ENCODE results near the gene ATF6.

Gene ATF6

DNA sequence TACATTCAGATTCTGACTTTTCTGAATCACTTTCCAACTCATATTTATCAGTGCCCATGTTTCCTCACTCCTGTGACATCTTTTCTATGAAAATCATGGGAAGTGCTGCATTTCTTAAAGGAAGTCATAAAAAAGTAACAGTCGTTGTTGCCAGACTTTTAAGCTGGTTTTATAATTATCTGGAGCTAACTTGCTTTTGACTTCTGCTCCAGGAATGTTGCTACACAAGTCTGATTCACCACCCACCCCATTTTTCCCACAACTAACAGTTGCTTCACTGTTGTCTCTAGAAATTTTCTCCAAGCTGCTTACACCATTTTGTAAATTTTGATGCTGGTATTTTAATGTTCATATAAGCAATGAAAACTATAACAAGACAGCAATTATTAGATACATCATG lies 32.6 kb upstream of the ATF6 start:
- no peak overlapping the region for H3K4me3 ChIP-seq (ENCODE audit: low read depth in 1 of 5, low read length in 5 of 5)
- no peaks in the 10 kb centered on the region for H3K9me3 ChIP-seq (ENCODE audit: control insufficient read depth in 5 of 5, low read length in 5 of 5)
- H3K36me3 ChIP-seq (ENCODE audit: control insufficient read depth in 5 of 5, insufficient read depth in 5 of 5, low read length in 5 of 5): no peaks in the 10 kb centered on the region
- H3K9ac ChIP-seq (ENCODE audit: low read length in 5 of 5): no peak overlapping the region
- H3K27ac ChIP-seq (ENCODE audit: low read depth, low read length): no peak overlapping the region
- H3K4me1 ChIP-seq (ENCODE audit: control insufficient read depth in 5 of 5, insufficient read depth in 5 of 5, low read length in 5 of 5): peaks cover 0 to 2% (median 0%) of the 10 kb centered on the region in 5 donors
- H3K27me3 ChIP-seq (ENCODE audit: control insufficient read depth in 5 of 5, insufficient read depth in 4 of 5, low read length in 5 of 5): peaks cover 0 to 4% (median 0%) of the 10 kb centered on the region in 5 donors

DNA sequence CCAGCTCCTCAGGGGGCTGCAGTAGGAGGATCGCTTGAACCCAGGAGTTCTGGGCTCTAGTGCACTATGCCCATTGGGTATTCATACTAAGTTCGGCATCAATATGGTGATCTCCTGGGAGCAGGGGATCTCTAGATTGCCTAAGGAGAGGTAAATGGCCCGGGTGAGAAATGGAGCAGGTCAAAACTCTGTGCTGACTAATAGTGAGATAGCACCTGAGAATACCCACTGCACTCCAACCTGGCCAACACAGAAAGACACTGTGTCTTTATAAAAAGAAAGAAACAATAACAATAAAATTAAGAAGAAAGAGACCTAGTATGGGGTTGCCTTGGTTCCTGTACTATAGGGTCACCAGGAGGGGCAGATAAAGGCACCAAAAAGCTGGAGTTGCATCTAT lies 30.3 kb upstream of the ATF6 start:
- peaks cover 0 to 4% (median 0%) of the 10 kb centered on the region in 5 donors for H3K27me3 ChIP-seq (ENCODE audit: control insufficient read depth in 5 of 5, insufficient read depth in 4 of 5, low read length in 5 of 5)
- H3K4me1 ChIP-seq (ENCODE audit: control insufficient read depth in 5 of 5, insufficient read depth in 5 of 5, low read length in 5 of 5): peaks cover 0 to 17% (median under 1%) of the 10 kb centered on the region in 5 donors
- H3K9ac ChIP-seq (ENCODE audit: low read length in 5 of 5): peak overlapping the region in 1 of 5 donors; percentile 24
- H3K4me3 ChIP-seq (ENCODE audit: low read depth in 1 of 5, low read length in 5 of 5): no peak overlapping the region
- no peak overlapping the region for H3K27ac ChIP-seq (ENCODE audit: low read depth, low read length)
- no peaks in the 10 kb centered on the region for H3K9me3 ChIP-seq (ENCODE audit: control insufficient read depth in 5 of 5, low read length in 5 of 5)
- no peaks in the 10 kb centered on the region for H3K36me3 ChIP-seq (ENCODE audit: control insufficient read depth in 5 of 5, insufficient read depth in 5 of 5, low read length in 5 of 5)

DNA sequence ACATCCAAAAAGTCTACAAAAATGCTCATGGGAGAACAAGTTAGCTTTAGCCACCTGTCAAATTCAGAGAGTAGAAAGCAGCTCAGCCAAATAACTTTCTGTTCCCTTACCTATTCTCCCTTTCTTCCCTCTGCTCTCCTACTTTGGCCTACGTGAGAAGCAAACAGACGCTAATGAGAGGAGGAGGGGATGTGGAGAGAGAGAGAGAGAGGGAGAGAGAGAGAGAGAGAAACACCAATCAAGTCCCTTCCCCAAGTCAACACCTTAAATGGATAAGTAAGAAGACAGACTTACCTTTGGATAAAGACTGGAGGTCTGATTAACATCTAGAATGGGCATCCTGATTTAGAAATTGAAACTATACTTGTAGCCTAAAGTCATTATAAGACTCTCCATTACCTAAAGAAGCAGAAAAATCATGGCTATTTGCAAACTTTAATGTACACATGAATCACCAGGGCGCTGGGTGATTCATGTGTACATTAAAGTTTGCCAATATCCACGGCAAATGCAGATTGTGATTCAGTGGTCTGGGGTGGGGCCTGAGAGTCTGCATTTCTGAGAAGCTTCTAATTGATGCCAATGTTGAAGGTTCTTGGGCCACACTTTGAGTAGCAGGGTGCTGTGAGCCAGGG lies 29.7 kb upstream of the ATF6 start:
- H3K27me3 ChIP-seq (ENCODE audit: control insufficient read depth in 5 of 5, insufficient read depth in 4 of 5, low read length in 5 of 5): peaks cover 0 to 4% (median 0%) of the 10 kb centered on the region in 5 donors
- no peaks in the 10 kb centered on the region for H3K36me3 ChIP-seq (ENCODE audit: control insufficient read depth in 5 of 5, insufficient read depth in 5 of 5, low read length in 5 of 5)
- H3K9ac ChIP-seq (ENCODE audit: low read length in 5 of 5): no peak overlapping the region
- H3K4me1 ChIP-seq (ENCODE audit: control insufficient read depth in 5 of 5, insufficient read depth in 5 of 5, low read length in 5 of 5): peaks cover 0 to 23% (median 3%) of the 10 kb centered on the region in 5 donors
- no peaks in the 10 kb centered on the region for H3K9me3 ChIP-seq (ENCODE audit: control insufficient read depth in 5 of 5, low read length in 5 of 5)
- no peak overlapping the region for H3K27ac ChIP-seq (ENCODE audit: low read depth, low read length)
- H3K4me3 ChIP-seq (ENCODE audit: low read depth in 1 of 5, low read length in 5 of 5): no peak overlapping the region

DNA sequence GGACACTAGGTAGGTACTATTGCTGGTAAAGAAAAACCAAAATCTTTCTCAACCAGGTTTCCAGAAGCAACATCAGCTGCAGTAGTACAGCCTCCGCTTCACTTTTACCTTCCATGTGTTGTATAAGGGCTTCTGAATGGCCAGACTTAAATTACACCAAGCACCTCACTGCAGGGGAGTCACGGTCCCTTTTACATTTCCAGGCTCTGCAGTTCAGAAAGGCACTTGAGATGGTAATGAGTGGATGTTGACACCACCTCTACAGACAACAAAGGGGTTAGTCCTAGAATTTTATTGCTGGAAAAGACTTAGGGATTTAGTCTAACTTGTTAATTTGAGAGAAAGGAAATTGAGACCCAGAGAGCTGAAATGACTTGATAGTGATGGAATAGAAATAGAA lies 28.5 kb upstream of the ATF6 start:
- H3K27me3 ChIP-seq (ENCODE audit: control insufficient read depth in 5 of 5, insufficient read depth in 4 of 5, low read length in 5 of 5): peaks cover 0 to 4% (median 0%) of the 10 kb centered on the region in 5 donors
- no peaks in the 10 kb centered on the region for H3K36me3 ChIP-seq (ENCODE audit: control insufficient read depth in 5 of 5, insufficient read depth in 5 of 5, low read length in 5 of 5)
- no peak overlapping the region for H3K4me3 ChIP-seq (ENCODE audit: low read depth in 1 of 5, low read length in 5 of 5)
- no peak overlapping the region for H3K27ac ChIP-seq (ENCODE audit: low read depth, low read length)
- no peaks in the 10 kb centered on the region for H3K9me3 ChIP-seq (ENCODE audit: control insufficient read depth in 5 of 5, low read length in 5 of 5)
- H3K9ac ChIP-seq (ENCODE audit: low read length in 5 of 5): no peak overlapping the region
- H3K4me1 ChIP-seq (ENCODE audit: control insufficient read depth in 5 of 5, insufficient read depth in 5 of 5, low read length in 5 of 5): peaks cover 0 to 23% (median 3%) of the 10 kb centered on the region in 5 donors

DNA sequence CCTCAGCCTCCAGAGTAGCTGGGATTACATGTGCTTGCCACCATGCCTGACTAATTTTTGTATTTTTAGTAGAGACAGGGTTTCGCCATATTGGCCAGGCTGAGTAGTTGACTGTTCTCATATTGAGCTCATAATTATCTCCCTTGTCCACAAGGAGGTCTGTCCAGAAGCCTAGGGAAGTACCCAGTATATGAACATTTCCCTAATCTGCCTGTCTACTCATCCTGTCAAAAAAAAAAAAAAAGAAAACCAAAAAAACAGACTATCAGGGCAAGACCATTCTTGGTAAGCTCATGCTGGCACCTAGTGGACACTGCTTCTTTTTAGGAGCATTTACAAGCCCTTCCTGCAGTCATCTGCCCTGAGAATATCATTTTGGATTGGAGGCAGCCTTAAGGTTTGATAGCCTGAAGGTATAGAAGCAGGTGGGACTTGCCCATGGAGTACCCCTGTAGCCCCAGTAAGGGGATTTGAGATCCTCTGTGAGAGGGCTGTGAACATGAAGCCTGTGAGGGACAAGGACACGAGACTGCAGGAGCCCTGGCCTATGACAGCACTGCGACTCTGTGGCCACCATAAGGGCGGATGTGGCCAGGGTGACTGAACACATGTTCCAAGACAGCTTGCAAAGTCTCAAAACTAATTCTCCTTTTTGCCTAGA lies 27.4 kb upstream of the ATF6 start:
- Histone ChIP-seq H3K9ac (ENCODE audit: low read length in 5 of 5) (peak overlapping the region in 1 of 5 donors; percentile 55), H3K27me3 (ENCODE audit: control insufficient read depth in 5 of 5, insufficient read depth in 4 of 5, low read length in 5 of 5) (peaks cover 0 to 4% (median 0%) of the 10 kb centered on the region in 5 donors), H3K4me3 (ENCODE audit: low read depth in 1 of 5, low read length in 5 of 5) (no peak overlapping the region), H3K27ac (ENCODE audit: low read depth, low read length) (no peak overlapping the region), H3K9me3 (ENCODE audit: control insufficient read depth in 5 of 5, low read length in 5 of 5) (no peaks in the 10 kb centered on the region), H3K4me1 (ENCODE audit: control insufficient read depth in 5 of 5, insufficient read depth in 5 of 5, low read length in 5 of 5) (peaks cover 0 to 23% (median 3%) of the 10 kb centered on the region in 5 donors), H3K36me3 (ENCODE audit: control insufficient read depth in 5 of 5, insufficient read depth in 5 of 5, low read length in 5 of 5) (no peaks in the 10 kb centered on the region)

DNA sequence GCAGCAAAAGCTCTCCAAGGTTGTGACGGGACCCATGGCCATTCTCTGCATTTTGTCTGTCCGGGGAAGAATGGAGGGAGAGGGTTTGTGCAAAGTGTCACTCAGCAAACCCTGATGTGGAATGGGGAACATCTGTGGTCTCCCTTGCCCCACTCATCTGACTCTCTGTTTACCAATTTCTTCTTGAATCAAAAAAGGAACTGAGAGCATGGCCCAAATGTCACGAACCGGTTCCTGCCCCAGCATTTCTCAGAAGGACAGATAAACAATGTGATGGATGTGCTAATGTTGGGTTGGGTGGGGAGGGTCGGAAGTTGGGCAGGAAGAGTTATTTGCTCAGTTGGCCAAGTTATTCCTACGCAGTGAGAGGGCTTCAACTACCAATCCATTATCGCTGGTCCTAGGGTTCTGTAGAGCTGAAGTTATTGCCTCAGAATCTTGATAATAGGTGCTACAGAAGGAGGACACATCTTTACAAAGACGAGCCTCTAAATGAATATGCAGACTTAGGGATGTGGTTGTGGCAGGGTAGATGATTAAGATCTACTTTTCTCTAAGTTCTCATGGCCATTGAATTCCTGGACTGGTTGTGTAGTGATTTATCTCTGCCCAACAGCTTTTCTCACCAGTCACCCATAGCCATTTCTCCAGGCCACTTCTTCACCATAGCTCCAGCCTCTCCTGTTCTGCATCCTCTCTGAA lies 26.1 kb upstream of the ATF6 start:
- no peaks in the 10 kb centered on the region for H3K9me3 ChIP-seq (ENCODE audit: control insufficient read depth in 5 of 5, low read length in 5 of 5)
- no peak overlapping the region for H3K9ac ChIP-seq (ENCODE audit: low read length in 5 of 5)
- peaks cover 0 to 4% (median 0%) of the 10 kb centered on the region in 5 donors for H3K27me3 ChIP-seq (ENCODE audit: control insufficient read depth in 5 of 5, insufficient read depth in 4 of 5, low read length in 5 of 5)
- H3K27ac ChIP-seq (ENCODE audit: low read depth, low read length): no peak overlapping the region
- H3K4me1 ChIP-seq (ENCODE audit: control insufficient read depth in 5 of 5, insufficient read depth in 5 of 5, low read length in 5 of 5): peaks cover 0 to 23% (median 3%) of the 10 kb centered on the region in 5 donors
- H3K36me3 ChIP-seq (ENCODE audit: control insufficient read depth in 5 of 5, insufficient read depth in 5 of 5, low read length in 5 of 5): no peaks in the 10 kb centered on the region
- H3K4me3 ChIP-seq (ENCODE audit: low read depth in 1 of 5, low read length in 5 of 5): no peak overlapping the region

DNA sequence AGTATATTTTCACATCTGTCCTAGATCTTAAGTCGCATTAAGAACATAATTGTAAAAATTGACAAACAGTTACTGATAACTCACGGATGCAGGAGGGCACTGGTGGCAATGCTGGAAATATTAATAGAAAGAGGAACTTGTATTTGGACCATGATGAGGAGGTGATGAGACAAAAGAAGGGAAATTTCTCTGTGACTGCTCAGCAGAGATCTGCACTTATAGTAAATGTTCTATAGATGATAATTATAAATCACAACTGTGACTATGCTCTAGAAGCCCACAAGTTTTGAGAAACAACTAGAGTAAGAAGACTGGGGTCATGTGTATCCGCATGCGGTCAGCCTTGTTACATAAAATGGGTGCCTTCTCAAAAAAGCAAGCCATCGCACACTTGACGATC lies 25.2 kb upstream of the ATF6 start:
- no peak overlapping the region for H3K27ac ChIP-seq (ENCODE audit: low read depth, low read length)
- peak overlapping the region in 1 of 5 donors; percentile 29 for H3K9ac ChIP-seq (ENCODE audit: low read length in 5 of 5)

DNA sequence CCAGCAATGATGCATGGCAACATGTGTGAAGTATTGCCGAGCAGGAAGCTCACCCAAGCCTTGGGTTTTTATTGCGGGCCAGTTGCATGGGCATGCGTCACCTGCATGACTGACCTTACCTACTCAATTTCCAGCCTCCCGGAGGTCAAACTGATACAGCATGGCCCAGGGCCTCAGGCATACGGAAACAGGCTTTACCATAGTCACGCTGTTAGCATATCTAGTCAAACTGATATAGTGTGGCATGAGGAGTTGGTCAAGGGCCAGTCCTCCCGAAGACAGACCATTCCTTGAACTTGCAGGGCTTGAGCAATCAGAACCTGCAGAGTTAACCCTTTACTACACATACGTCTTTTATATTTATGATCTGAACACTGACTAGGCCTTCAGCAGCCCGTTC lies 22.9 kb upstream of the ATF6 start:
- no peaks in the 10 kb centered on the region for H3K36me3 ChIP-seq (ENCODE audit: control insufficient read depth in 5 of 5, insufficient read depth in 5 of 5, low read length in 5 of 5)
- H3K4me3 ChIP-seq (ENCODE audit: low read depth in 1 of 5, low read length in 5 of 5): no peak overlapping the region
- peaks cover 0 to 23% (median 3%) of the 10 kb centered on the region in 5 donors for H3K4me1 ChIP-seq (ENCODE audit: control insufficient read depth in 5 of 5, insufficient read depth in 5 of 5, low read length in 5 of 5)
- H3K27me3 ChIP-seq (ENCODE audit: control insufficient read depth in 5 of 5, insufficient read depth in 4 of 5, low read length in 5 of 5): peaks cover 0 to 2% (median 0%) of the 10 kb centered on the region in 5 donors
- no peak overlapping the region for H3K27ac ChIP-seq (ENCODE audit: low read depth, low read length)
- no peak overlapping the region for H3K9ac ChIP-seq (ENCODE audit: low read length in 5 of 5)
- H3K9me3 ChIP-seq (ENCODE audit: control insufficient read depth in 5 of 5, low read length in 5 of 5): no peaks in the 10 kb centered on the region

More for the DNA sequence above, 25.2 kb upstream of the ATF6 start:
- Histone ChIP-seq H3K4me1 (ENCODE audit: control insufficient read depth in 5 of 5, insufficient read depth in 5 of 5, low read length in 5 of 5) (peaks cover 0 to 23% (median 3%) of the 10 kb centered on the region in 5 donors), H3K36me3 (ENCODE audit: control insufficient read depth in 5 of 5, insufficient read depth in 5 of 5, low read length in 5 of 5) (no peaks in the 10 kb centered on the region), H3K9me3 (ENCODE audit: control insufficient read depth in 5 of 5, low read length in 5 of 5) (no peaks in the 10 kb centered on the region), H3K27me3 (ENCODE audit: control insufficient read depth in 5 of 5, insufficient read depth in 4 of 5, low read length in 5 of 5) (peaks cover 0 to 4% (median 0%) of the 10 kb centered on the region in 5 donors), H3K4me3 (ENCODE audit: low read depth in 1 of 5, low read length in 5 of 5) (no peak overlapping the region)

DNA sequence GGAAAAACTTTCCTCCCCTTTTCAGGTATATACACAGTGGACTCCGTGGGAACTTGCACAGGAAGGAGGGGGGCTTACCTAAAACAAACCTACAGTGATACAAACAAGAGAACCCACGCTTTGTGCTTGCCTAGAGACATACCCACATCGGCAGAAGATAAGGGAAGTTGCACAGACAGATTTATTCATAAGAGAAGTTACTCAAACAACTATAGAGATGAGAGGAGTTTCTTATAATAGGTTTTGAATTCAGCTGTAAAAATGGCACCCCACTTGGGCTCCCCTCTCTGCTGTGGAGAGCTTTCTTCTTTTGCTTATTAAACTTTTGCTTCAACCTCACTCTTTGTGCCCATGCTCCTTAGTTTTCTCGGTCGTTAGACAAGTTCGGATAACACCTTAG lies 18.3 kb upstream of the ATF6 start:
- no peak overlapping the region for H3K27ac ChIP-seq (ENCODE audit: low read depth, low read length)

More for the DNA sequence above, 18.3 kb upstream of the ATF6 start:
- Histone ChIP-seq H3K9me3 (ENCODE audit: control insufficient read depth in 5 of 5, low read length in 5 of 5) (no peaks in the 10 kb centered on the region), H3K27me3 (ENCODE audit: control insufficient read depth in 5 of 5, insufficient read depth in 4 of 5, low read length in 5 of 5) (peaks cover 0 to 2% (median 0%) of the 10 kb centered on the region in 5 donors), H3K4me1 (ENCODE audit: control insufficient read depth in 5 of 5, insufficient read depth in 5 of 5, low read length in 5 of 5) (peaks cover 4 to 20% (median 17%) of the 10 kb centered on the region in 5 donors), H3K9ac (ENCODE audit: low read length in 5 of 5) (no peak overlapping the region), H3K36me3 (ENCODE audit: control insufficient read depth in 5 of 5, insufficient read depth in 5 of 5, low read length in 5 of 5) (peaks cover 2 to 12% (median 10%) of the 10 kb centered on the region in 5 donors), H3K4me3 (ENCODE audit: low read depth in 1 of 5, low read length in 5 of 5) (no peak overlapping the region)
